ENCODE measurements around the gene FOCAD. TPM values are rescaled to one million over a fixed set of nuclear protein-coding genes. Genes with fewer than 3 reads are reported as not detected.

Gene FOCAD
- total and polyA plus RNA-seq, 2 of the 8 experiments (the other 6 are each of a cell fraction or from before 2014, with no cell fraction given): 22.0 to 38.4 TPM

DNA sequence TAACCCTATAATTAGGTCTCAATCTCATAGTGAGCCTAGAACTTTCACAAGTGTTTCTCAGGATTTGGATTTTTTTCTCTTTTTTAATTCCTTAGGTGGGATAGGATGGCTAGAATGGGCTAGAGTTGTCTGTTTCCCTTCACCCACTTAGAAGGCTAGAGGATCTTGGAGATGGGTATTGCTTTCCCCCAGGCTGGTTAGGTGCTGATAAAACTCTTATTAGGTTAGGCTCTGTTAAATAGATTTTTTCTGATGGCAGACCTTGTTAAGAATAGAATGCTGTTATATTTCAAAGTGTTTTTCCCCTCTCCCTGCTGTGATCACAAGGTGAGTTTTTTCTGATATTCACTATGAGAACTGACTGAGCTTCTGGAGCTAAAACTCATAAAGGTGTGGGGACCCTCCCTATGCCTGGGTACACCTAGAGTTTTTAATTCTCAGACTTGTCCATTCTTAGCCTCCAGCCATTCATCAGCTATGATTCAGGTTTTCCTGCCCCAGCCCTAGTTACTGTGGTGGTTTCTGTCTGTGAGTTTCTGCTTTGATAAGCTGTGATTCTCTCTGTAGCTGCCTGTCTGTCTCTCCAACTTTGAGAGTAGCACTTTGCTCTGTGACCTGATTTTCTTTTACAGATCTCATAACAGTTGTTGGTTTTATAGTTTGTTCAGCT is 215.0 kb downstream of the FOCAD start:
- Histone ChIP-seq H2BK120ac (replicated peaks; ENCODE audit: low read depth, low read length) (no peak overlapping the region), H3K27me3 (replicated peaks in 1 of 4; ENCODE audit: control insufficient read depth in 3 of 4, extremely low read depth in 1 of 4, insufficient read depth in 3 of 4, low read length in 3 of 4) (no peaks in the 10 kb centered on the region), H2BK5ac (ENCODE audit: low read depth, low read length) (no peak overlapping the region), H3K18ac (ENCODE audit: extremely low read depth, low read length) (no peak overlapping the region), H2BK20ac (ENCODE audit: low read length) (no peak overlapping the region), H2AK5ac (ENCODE audit: low read depth, low read length) (no peak overlapping the region), H3K56ac (replicated peaks; ENCODE audit: insufficient read length, low read depth, low read length) (no peak overlapping the region), H4K91ac (replicated peaks; ENCODE audit: insufficient read length, low read length) (no peak overlapping the region), H4K8ac (ENCODE audit: extremely low read depth, insufficient read depth, low read length) (no peak overlapping the region), H3K79me1 (ENCODE audit: low read depth, low read length) (no peaks in the 10 kb centered on the region), H3K23me2 (ENCODE audit: low read depth, low read length) (no peaks in the 10 kb centered on the region), H3K14ac (ENCODE audit: insufficient read length) (no peak overlapping the region), H2AFZ (ENCODE audit: low read length) (no peak overlapping the region), H4K20me1 (replicated peaks in 1 of 2; ENCODE audit: control insufficient read depth in 1 of 2, insufficient read depth in 2 of 2, low read length in 2 of 2) (no peaks in the 10 kb centered on the region), H3K9ac (replicated peaks in 1 of 4; ENCODE audit: extremely low read depth in 1 of 4, low read depth in 3 of 4, low read length in 3 of 4) (no peak overlapping the region), H2BK12ac (ENCODE audit: low read depth, low read length) (no peak overlapping the region), H2BK15ac (ENCODE audit: low read length) (no peak overlapping the region), H3K4ac (replicated peaks; ENCODE audit: insufficient read length, low read depth, low read length) (no peak overlapping the region), H3K79me2 (ENCODE audit: control insufficient read depth in 1 of 2, insufficient read depth in 2 of 2, low read length in 2 of 2) (no peaks in the 10 kb centered on the region), H3K9me3 (ENCODE audit: insufficient read depth in 2 of 2, low read depth in 1 of 2, low read length in 1 of 2) (no peaks in the 10 kb centered on the region), H3K23ac (ENCODE audit: insufficient read length) (no peak overlapping the region), H3K4me2 (ENCODE audit: insufficient read depth in 1 of 2, low read depth in 2 of 2, low read length in 2 of 2) (no peak overlapping the region), H3K36me3 (ENCODE audit: control insufficient read depth in 2 of 4, insufficient read depth in 4 of 4, low read length in 3 of 4) (no peaks in the 10 kb centered on the region), H3K4me3 (ENCODE audit: extremely low read depth in 1 of 4, insufficient read depth in 2 of 4, low read depth in 3 of 4, low read length in 4 of 4) (no peak overlapping the region), H3K4me1 (replicated peaks in 1 of 4; ENCODE audit: control insufficient read depth in 3 of 4, insufficient read depth in 4 of 4, low read length in 3 of 4) (no peaks in the 10 kb centered on the region), H4K5ac (ENCODE audit: insufficient read length, low read depth, low read length) (no peak overlapping the region), H3K27ac (ENCODE audit: low read depth, low read length) (no peak overlapping the region)
- FAIRE-seq (no peak), DNase-seq (ENCODE audit: low read depth in 1 of 2, low spot score in 2 of 2) (no peak)
- ChIA-PET CTCF (ENCODE audit: partially characterized antibody) (interaction anchor here (1.2 to 2.8 kb wide), 4 partner anchors 9 to 42 kb away, joined by 5 to 18 read pairs (median 7); no protein-coding TSS in a partner anchor), POLR2A (ENCODE audit: partially characterized antibody) (interaction anchor here (0.8 to 1.1 kb wide), 2 partner anchors 11 to 41 kb away, joined by 3 to 4 read pairs; no protein-coding TSS in a partner anchor)
- no peak for TF ChIP-seq CTBP2 (IDR thresholded peaks at IDR 0.05; ENCODE audit: borderline replicate concordance, insufficient read depth, insufficient read length, low read length)
- TF ChIP-seq GABPA (IDR thresholded peaks at IDR 0.05; ENCODE audit: borderline replicate concordance, insufficient read depth, low read length): no peak
- TF ChIP-seq YY1 (IDR thresholded peaks at IDR 0.05; ENCODE audit: low read depth, low read length): no peak
- no peak for TF ChIP-seq ASH2L (IDR thresholded peaks at IDR 0.05; ENCODE audit: low read length)
- TF ChIP-seq SP1 (IDR thresholded peaks at IDR 0.05; ENCODE audit: low read depth, low read length): no peak
- TF ChIP-seq, protein P1, sequence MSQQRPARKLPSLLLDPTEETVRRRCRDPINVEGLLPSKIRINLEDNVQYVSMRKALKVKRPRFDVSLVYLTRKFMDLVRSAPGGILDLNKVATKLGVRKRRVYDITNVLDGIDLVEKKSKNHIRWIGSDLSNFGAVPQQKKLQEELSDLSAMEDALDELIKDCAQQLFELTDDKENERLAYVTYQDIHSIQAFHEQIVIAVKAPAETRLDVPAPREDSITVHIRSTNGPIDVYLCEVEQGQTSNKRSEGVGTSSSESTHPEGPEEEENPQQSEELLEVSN (IDR thresholded peaks at IDR 0.05): no peak
- no peak for TF ChIP-seq NRF1 (IDR thresholded peaks at IDR 0.05; ENCODE audit: low read depth, low read length)
- no peak for TF ChIP-seq CTCF (IDR thresholded peaks at IDR 0.05; ENCODE audit: control extremely low read depth in 1 of 3, insufficient read depth in 1 of 3, low read depth in 1 of 3, low read length in 3 of 3)
- TF ChIP-seq BCL11A (IDR thresholded peaks at IDR 0.05; ENCODE audit: low read depth in 2 of 2, low read length in 2 of 2): no peak
- TF ChIP-seq SRF (IDR thresholded peaks at IDR 0.05; ENCODE audit: low read depth, low read length): no peak

Data from H1 (cell line).